ENCODE results near the gene RGS3. TPM values are rescaled to one million over a fixed set of nuclear protein-coding genes. Genes with fewer than 3 reads are reported as not detected.
A peak's percentile ranks its signal among the peaks of the same experiment; 100 is the strongest.

RGS3 gene
- total RNA-seq, 4 donors from 2014 or later: 5.9 to 11.8 (median 9.8) TPM

DNA sequence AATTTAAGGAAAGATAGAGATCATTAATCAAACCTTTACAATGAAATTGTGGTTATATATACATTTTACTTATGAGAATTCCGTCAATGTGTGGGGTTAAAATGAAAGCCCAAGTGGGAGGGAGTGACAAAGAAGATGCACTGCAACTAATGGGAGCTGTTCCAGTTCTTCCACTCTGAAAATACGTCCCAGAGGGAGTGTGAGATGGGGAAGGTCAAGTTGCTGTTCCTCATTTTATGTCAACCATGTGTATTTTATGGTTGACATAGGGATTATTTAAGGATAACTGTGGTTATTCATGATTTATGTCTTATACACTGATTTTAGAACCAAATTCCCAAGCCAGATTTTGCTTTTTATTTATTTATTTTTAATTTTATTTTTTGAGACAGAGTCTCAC, 14.2 kb upstream of the RGS3 start:
- H3K36me3 ChIP-seq: no peaks in the 10 kb centered on the region
- no peak for ATAC-seq
- DNase-seq: no peak
- no peak overlapping the region for H3K4me3 ChIP-seq
- intact Hi-C loops (cut with DNase I; ENCODE audit: low total_unique reads) (no loop called here), in situ Hi-C loops (cut with MboI; ENCODE audit: low sequenced_read_pairs in 4 of 4) (loop anchor here (5.0 to 10.0 kb wide), 3 partner anchors 135 to 208 kb away; no protein-coding TSS in a partner anchor)
- H3K27me3 ChIP-seq: no peaks in the 10 kb centered on the region
- H3K27ac ChIP-seq: no peak overlapping the region
- peaks cover 3 to 6% of the 10 kb centered on the region in 2 donors for H3K4me1 ChIP-seq
- TF ChIP-seq, protein P1, sequence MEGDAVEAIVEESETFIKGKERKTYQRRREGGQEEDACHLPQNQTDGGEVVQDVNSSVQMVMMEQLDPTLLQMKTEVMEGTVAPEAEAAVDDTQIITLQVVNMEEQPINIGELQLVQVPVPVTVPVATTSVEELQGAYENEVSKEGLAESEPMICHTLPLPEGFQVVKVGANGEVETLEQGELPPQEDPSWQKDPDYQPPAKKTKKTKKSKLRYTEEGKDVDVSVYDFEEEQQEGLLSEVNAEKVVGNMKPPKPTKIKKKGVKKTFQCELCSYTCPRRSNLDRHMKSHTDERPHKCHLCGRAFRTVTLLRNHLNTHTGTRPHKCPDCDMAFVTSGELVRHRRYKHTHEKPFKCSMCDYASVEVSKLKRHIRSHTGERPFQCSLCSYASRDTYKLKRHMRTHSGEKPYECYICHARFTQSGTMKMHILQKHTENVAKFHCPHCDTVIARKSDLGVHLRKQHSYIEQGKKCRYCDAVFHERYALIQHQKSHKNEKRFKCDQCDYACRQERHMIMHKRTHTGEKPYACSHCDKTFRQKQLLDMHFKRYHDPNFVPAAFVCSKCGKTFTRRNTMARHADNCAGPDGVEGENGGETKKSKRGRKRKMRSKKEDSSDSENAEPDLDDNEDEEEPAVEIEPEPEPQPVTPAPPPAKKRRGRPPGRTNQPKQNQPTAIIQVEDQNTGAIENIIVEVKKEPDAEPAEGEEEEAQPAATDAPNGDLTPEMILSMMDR (IDR thresholded peaks at IDR 0.05 in 4 of 5, conservative IDR thresholded peaks at IDR 0.05 in 1 of 5): no peak
- TF ChIP-seq POLR2A (IDR thresholded peaks at IDR 0.05): no peak
- H3K9me3 ChIP-seq: no peaks in the 10 kb centered on the region

DNA sequence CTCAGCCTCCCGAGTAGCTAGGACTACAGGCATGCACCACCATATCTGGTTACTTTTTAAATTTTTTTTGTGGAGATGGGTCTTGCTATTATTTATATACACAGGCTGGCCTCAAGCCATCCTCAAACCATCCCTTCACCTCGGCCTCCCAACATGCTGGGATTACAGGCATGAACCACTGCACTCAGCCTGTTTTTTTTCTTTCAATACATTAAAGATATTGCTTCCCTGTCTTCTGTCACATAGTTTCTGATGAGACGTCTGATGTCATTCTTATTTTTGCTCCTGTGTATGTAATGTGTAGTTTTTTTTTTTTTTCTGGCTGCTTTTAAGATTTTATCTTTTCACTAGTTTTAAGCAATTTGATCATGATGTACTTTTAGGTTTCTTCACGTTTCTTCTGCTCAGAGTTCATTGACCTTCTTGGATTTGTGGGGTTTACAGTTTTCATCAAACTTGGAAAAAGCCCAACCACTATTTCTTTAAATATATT, 11.4 kb upstream of the RGS3 start:
- Histone ChIP-seq H3K4me1 (peaks cover 23 to 27% of the 10 kb centered on the region in 2 donors), H3K27ac (peak overlapping the region in 2 of 4 donors; percentile 19 to 21), H3K36me3 (no peaks in the 10 kb centered on the region), H3K4me3 (no peak overlapping the region), H3K27me3 (no peaks in the 10 kb centered on the region), H3K9me3 (no peaks in the 10 kb centered on the region)
- TF ChIP-seq, protein P1 (IDR thresholded peaks at IDR 0.05 in 4 of 5, conservative IDR thresholded peaks at IDR 0.05 in 1 of 5): no peak
- TF ChIP-seq POLR2A (IDR thresholded peaks at IDR 0.05): no peak
- ATAC-seq: no peak
- no peak for DNase-seq
- intact Hi-C loops (cut with DNase I; ENCODE audit: low total_unique reads): no loop called here
- in situ Hi-C loops (cut with MboI; ENCODE audit: low sequenced_read_pairs in 4 of 4): no loop called here

DNA sequence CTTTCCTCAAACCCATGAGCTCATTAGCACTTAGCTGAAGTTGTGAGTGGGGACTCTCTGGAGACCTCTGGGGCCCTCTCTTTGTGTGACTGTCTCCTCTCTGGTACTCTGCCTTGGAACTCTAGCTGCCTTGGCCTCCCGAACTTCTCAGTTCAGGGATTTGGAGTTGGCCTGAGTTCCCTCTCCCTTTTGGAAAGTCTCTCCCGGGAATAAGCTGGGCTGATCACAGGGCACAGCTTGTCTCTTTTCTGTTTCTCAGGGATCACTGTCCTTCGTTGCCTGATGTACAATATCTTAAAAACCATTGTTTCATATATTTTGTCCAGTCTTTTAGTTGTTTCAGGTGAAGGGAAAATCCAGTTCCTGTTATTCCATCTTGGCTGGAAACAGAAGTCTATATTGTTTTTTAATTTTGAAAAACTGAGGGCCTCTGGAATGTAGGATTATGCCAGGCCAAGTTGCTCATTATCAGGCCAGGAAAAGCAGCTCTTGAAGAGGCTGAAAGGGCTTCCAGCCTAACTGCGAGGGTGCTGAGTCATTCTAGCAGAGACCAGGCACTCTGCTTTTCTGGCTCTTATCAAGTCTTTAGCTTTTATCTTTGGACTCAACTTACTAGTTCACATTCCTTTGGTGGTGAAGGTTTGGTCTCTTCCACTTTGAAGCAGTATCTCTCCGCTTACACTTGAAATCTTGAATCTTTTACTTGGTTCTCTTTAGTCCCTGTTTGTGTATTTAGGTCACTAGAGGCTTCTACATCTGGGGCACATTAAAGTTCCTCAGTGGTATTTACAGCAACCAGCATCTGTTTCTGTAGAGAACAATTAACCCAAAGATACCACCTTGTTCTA, 8.4 kb upstream of the RGS3 start:
- no peak for TF ChIP-seq POLR2A (IDR thresholded peaks at IDR 0.05)
- TF ChIP-seq, protein P1 (IDR thresholded peaks at IDR 0.05 in 4 of 5, conservative IDR thresholded peaks at IDR 0.05 in 1 of 5): no peak
- intact Hi-C loops (cut with DNase I; ENCODE audit: low total_unique reads) (no loop called here), in situ Hi-C loops (cut with MboI; ENCODE audit: low sequenced_read_pairs in 4 of 4) (no loop called here)
- H3K27me3 ChIP-seq: no peaks in the 10 kb centered on the region
- DNase-seq (peak in 1 of 2 donors; percentile 34), ATAC-seq (peak; percentile 83 to 92)
- peak overlapping the region; percentile 66 to 80 (median 78) for H3K27ac ChIP-seq
- no peak overlapping the region for H3K4me3 ChIP-seq
- no peaks in the 10 kb centered on the region for H3K36me3 ChIP-seq
- H3K9me3 ChIP-seq: no peaks in the 10 kb centered on the region
- peaks cover 23 to 27% of the 10 kb centered on the region in 2 donors for H3K4me1 ChIP-seq

DNA sequence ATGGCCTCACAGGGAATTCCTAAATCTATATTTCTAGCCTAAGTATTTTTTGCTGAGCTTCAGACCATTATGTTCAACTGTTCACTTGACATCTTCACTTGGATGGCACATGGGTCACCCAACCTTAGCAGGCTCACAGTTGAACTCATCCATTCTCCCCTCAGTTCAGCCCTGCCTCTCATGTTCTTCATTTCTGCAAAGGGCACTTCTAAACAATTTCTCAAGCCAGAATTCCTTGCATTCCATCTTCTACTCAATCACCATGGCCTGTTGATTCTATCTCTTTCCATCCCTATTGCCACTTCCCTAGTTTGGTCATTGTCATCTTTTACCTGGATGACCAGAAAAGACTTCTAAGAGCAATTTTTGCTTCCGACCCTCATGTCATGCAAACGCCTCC, 7.3 kb upstream of the RGS3 start:
- TF ChIP-seq, protein P1 (IDR thresholded peaks at IDR 0.05 in 4 of 5, conservative IDR thresholded peaks at IDR 0.05 in 1 of 5): no peak
- no peak for TF ChIP-seq POLR2A (IDR thresholded peaks at IDR 0.05)
- in situ Hi-C loops (cut with MboI; ENCODE audit: low sequenced_read_pairs in 4 of 4) (no loop called here), intact Hi-C loops (cut with DNase I; ENCODE audit: low total_unique reads) (no loop called here)
- Histone ChIP-seq H3K36me3 (no peaks in the 10 kb centered on the region), H3K27ac (peak overlapping the region in 3 of 4 donors; percentile 66 to 80 (median 80)), H3K9me3 (no peaks in the 10 kb centered on the region), H3K4me1 (peaks cover 23 to 27% of the 10 kb centered on the region in 2 donors), H3K4me3 (no peak overlapping the region), H3K27me3 (no peaks in the 10 kb centered on the region)
- ATAC-seq (no peak), DNase-seq (no peak)

All from gastrocnemius medialis (tissue), 4 donors.